Measurements from ENCODE around the gene KIAA1671.

GRCh38 chr22:25080855-25081254, 128.3 kb downstream of the KIAA1671 start:
- no peak for TF ChIP-seq POLR2A (IDR thresholded peaks at IDR 0.05)
- no peak for TF ChIP-seq CTCF (IDR thresholded peaks at IDR 0.05)
- no peak for TF ChIP-seq POLR2AphosphoS5 (IDR thresholded peaks at IDR 0.05)

Measured in breast epithelium (tissue), 3 donors.